ENCODE results near the gene GYS1.
A peak's percentile ranks its signal among the peaks of the same experiment; 100 is the strongest.

Gene GYS1

DNA sequence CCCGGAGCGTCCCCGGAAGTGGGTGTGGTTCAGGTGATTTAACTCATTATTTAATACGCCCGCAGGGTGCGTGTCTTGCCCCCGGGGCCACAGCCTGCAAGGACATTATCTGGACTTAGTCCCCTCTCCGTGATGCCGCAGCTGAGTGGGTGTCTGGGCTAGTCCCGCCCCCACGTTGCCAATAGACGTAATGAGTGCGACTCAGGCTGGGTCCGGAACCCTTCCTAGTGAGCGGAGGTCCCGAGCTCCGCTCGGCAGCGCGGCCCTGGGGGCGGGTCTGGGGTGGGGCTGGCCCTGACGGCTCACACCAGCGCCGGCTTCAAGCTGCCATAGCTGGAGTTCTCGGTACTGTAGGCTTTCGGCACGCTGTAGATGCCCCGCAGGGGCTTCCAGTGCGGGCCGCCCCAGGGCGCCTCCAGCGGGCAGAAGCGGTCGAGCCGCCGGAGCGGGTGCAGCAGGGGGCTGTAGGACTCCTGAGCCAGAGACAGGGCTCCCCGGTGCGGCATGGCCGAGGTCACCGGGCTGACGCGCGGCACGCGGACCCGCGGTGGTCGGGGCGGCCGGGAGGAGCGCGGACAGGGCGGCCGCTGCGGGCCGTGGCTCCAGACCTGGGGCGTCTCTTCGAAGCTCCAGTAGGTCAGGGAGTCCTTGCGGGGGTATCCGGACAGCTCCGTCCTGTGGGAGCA, 24.7 kb upstream of the GYS1 start:
- DNase-seq = peak in 1 of 2 donors; percentile 20

DNA sequence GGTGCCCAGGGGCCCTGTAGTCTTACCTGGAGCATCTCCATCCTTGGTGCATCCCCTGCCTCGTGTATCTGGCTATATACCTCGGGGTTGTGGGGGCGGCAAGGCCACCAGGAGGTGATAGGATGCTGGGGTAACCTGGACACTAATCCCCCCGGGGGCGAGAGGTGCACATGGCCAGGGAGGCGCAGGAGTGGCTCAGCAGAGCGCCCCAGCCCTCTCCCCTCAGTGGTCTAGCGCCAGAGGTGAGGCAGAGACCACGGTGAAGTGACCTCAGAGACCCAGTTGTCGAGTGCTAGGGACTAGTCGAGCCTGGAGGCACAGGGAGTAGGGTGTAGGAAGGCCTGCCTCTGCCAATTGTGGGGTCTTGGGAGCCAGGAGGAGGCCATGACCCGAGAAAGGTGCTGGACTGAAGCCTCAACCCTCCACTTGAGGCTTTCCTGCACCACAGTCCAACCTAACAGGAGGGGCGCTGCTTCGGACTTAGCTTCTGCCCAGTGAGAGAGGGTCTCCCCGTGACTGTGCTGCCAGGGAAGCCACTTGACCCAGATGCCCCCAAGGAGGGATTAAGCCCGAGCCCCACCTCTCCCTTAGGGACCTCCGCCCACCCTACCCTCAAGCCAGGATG, 24.0 kb upstream of the GYS1 start, which contains the start of gene LHB:
LHB (minus strand) TSS at position 51 of the 625 bp plus-strand sequence; CDS start at position 41, 10 bp downstream.
- no peak for DNase-seq

DNA sequence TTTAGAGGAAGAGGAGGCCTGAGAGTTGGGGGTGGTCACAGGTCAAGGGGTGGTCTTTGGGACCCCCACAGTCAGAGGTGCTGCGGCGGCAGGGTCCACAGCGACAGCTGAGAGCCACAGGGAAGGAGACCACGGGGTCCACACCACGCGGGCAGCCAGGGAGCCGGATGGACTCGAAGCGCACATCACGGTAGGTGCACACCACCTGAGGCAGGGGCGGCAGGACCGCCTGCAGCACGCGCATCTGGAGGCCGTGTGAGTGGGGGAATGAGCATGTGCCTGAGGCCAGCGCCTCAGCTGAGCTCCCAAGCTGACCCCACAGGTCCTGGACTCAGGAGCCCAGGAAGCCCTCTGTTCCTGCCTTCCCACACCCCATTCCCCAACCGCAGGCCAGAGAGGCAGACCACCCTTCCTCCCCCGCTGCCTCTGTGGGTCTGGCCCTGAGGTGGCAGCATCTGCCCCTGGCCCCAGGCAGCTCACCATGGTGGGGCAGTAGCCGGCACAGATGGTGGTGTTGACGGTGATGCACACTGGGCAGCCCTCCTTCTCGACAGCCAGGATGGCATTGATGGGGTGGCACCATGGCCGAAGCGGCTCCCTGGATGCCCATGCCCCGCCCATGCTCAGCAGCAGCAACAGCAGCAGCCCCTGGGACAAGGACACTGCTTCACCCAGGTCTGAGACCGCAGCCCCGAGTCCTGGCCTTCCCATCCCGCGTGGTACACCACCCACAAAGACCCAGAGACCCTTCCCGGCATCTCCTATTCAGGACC, 23.1 kb upstream of the GYS1 start:
- no peak for DNase-seq

DNA sequence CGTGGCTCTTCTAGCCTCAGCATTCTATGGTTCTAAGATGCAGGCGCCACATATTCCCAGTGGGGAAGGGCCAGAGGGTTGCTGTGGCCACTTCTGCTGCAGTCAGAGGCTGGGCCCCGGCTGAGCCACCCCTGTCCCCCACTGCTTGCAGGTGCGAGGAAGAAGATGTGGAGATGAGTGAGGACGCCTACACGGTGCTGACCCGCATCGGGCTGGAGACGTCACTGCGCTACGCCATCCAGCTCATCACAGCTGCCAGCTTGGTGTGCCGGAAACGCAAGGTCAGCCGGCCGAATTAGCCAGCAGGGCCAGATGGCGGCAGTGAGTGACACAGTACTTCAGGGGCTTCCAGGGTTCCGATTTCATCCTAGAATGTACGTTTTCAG, 21.8 kb upstream of the GYS1 start:
- no peak for DNase-seq

DNA sequence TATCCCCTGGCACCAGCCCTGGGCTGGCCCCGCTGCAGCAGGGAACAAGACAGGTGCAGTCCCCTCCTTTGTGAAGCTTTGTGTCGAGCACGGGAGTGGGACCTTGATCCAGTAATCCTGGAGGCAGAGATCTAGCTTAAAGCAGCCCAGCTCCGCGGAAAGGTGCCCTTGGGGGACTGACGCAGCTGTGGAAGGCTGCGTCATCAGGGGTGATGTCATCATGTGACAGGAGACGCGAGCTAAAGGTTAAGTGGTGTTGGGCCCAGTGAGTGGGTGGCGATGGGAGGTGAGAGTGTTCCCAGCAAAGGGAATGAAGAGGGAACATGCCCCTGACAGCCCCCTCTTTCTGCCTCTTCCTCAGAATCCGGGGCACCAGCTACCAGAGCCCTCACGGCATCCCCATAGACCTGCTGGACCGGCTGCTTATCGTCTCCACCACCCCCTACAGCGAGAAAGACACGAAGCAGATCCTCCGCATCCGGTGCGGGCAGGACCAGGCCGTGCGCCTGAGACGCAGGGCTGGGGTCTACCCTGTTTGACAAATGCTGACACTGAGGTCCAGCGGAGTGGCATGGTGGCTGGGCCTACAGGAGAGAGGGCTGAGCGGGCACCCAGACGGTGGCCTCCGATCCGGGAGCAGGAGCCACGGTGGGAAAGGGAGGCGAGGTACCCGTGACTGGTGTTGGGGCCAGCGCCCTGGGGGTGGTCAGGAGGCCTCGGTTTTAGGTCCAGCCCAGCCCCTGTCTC, 21.2 kb upstream of the GYS1 start:
- DNase-seq = no peak

DNA sequence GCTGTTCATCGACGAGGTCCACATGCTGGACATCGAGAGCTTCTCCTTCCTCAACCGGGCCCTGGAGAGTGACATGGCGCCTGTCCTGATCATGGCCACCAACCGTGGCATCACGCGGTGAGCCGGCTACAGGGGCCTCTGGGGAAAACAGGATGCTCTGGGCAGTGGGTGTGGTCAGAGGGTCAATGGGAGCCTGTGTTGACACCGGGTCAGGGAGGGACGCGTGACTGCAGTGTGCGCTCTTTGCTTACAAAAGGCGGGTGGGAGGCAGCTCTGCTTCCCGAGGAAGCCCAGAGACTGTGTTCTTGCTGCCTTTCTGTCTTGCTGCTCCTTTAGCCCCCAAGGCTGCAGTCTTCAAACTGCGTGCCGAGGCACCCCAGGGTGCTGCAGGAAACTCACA, 18.1 kb upstream of the GYS1 start:
- DNase-seq = no peak

DNA sequence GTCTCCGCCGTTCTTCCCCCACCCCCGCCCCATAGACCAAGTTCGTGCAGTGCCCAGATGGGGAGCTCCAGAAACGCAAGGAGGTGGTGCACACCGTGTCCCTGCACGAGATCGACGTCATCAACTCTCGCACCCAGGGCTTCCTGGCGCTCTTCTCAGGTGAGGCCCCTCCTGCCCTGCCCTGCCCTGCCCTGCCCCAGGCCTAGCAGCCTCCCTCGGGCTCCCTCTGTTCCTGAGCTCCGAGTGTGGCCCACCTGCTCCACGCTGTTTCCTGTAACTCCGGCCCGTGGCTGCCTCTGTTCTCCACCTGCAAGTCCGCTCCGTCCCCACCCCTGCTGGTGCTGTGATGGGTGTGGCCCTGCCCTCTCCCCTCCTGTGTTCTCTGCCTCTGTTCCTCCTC, 17.3 kb upstream of the GYS1 start:
- no peak for DNase-seq

DNA sequence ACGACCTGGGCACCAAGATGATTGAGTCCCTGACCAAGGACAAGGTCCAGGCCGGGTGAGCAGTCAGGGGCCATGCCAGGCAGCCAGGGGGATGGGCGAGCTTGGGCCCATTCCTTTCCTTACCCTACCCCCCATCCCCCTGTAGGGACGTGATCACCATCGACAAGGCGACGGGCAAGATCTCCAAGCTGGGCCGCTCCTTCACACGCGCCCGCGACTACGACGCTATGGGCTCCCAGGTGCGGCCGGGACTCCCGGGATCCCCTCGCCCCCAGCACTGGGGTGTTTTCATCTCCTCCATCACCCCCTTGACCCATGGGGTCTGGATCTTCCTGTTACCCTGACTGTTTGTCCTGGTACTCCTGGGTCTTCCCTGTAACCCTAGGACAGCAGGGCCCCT, 16.7 kb upstream of the GYS1 start:
- DNase-seq = no peak

DNA sequence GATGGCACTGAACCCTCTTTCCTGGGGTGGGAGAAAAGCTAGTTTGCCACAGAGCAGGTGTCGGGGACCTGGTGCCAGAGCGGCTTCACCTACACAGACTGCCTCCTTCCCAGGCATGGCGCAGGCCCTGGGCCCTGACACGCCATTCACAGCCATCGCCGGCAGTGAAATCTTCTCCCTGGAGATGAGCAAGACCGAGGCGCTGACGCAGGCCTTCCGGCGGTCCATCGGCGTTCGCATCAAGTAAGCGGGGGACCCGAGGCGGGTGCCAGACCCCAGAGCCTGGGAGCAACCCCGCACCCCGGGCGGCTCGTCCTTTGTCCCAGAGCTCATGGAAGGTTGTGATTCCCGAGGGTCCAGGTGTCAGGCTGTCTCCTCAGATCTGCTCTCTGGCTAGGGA, 13.8 kb upstream of the GYS1 start:
- no peak for DNase-seq

DNA sequence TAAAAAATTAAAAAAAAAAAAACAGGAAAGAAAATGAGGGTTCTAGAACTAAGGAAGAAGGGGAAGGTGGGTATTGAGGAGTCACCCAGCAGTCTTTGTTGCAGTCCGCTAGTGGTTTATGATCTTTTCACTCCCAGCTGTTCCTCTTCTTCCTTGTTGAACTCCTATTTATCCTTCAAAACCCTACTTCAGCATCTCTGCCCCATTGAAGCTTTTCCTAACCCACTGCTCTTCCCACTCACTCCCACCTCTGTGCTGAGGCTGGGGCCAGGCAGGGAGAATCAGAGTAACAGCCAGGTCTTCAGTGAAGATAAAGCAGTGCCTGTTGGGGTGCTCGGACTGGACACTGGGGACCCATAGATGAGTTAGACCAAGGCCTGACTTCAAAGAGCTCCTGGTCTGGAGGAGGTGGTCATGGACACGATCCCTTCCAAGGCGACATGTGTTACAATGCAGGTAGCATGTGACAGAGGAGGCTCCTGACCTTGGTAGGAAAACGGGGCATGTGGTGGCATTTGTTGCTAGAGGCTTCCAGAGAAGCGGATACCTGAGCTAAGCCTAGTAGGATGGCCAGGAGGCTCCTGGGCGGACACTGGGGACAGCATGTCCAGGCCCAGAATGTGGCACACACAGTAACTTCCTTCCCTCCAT, 12.0 kb upstream of the GYS1 start:
- DNase-seq = no peak

DNA sequence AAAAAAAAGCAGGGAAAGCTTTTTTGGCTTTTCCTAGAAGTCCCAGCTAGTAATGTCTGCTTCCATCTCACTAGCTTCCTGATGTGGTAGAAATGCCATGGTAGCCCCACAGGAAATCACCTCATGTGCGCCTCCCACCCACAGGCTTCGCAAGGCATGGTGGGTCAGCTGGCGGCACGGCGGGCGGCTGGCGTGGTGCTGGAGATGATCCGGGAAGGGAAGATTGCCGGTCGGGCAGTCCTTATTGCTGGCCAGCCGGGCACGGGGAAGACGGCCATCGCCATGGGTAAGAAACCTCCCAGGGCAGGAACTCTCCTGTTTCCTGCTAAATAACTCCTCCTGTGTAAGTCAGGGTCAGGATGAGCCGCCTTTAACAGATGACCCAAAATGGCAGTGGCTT, 11.0 kb upstream of the GYS1 start:
- no peak for DNase-seq

DNA sequence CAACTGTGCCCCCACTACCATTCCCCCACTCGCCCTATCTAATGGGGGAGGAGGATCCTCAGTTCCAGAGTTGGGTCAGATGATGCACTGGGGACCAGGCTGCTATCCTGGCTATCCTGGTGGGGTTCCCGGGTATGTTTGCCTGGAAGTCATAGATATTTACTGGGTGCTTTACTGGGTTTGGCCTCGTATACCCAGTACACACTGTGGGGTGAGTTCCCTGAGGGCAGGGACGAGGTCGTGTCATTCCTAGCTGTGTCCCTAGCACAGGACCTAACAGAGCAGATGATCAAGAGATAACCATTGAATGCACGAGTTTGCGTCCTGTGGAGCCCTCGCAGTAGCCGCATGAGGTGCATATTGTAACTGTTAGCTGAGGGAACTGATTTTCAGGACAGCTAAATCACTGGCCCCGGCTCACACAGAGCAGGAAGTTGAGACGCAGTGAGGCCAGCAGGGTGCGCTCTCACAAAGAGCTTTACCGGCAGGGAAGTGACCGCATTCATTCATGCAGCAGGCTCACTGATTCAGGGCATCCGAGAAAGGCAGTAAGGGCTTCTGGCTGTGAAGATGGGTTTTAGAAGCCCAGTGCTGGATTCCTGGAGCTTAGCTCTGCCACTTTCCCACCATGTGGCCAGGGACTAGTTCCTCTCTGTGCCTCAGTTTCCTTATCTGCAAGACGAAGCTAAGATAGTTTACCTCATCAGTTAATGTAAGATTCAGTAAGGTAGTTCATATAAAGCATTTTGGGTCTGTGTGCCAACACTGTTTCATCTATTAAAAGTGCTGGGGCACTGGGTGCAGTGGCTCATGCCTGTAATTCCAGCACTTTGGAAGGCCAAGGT, 6.6 kb upstream of the GYS1 start:
- no peak for DNase-seq

DNA sequence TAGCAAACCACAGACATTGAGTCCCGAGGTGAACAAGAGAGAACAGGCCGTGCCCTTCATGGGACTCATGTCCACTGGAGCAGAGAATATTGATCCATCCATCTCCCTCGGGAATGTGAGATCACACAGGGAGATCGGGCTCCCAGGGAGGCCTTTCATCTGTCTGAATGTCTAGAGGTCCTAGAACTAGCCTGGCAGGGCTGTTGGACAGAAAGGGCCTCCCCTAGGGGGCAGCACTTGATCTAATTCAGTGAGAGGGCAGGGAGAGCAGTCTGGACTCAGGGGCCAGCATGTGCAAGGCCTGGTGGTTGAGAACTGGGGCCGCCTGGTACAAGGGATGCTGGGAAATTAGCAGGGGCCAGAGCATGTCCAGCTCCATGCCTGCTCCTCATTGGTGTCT, 4.9 kb upstream of the GYS1 start:
- no peak for DNase-seq

DNA sequence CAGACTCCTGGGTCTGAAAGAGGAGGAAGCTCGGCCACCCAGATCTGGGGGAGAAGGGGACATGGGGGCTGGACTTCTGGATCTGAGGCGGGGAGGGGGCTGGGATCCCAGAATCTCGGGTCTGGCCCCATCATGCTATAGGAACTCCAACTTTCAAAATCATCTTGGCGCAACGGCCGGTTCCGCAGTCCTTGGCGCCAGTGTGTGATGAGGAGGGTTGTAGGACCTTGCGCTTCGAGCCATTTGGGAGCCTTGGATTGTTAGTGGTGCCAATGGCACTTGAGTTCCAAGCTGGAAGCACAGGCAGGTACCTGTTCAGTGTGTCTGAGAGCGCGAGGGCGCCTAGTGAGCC, 902 bp upstream of the GYS1 start:
- DNase-seq = no peak

DNA sequence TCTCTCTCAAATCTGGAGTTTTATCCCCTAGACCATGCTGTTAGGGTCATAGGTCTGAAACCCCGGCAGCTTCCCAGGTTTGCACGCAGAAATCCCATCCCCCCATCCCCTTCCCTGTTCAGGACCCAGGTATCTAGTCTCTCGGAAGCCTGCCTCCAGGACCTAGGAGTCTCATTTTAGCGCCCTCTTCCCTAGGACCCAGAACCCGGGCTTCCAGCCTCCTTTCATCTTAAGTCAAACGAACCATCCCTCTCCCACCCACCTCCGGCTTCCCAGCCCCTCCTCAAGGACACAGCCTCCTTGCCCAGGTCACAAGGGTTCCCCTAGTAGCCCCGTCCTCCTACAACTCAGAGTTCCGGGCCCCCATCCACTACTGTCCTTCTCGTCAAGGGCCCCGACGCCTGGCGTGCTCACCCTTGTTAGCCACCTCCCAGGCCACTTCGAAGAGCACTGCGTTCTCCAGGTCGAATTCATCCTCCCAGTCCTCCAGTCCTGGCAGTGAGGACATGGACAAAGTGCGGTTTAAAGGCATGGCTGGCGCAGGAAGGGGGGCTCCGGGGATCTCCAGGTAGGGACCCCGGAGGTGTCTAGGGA, 431 bp downstream of the GYS1 start:
- DNase-seq = no peak

DNA sequence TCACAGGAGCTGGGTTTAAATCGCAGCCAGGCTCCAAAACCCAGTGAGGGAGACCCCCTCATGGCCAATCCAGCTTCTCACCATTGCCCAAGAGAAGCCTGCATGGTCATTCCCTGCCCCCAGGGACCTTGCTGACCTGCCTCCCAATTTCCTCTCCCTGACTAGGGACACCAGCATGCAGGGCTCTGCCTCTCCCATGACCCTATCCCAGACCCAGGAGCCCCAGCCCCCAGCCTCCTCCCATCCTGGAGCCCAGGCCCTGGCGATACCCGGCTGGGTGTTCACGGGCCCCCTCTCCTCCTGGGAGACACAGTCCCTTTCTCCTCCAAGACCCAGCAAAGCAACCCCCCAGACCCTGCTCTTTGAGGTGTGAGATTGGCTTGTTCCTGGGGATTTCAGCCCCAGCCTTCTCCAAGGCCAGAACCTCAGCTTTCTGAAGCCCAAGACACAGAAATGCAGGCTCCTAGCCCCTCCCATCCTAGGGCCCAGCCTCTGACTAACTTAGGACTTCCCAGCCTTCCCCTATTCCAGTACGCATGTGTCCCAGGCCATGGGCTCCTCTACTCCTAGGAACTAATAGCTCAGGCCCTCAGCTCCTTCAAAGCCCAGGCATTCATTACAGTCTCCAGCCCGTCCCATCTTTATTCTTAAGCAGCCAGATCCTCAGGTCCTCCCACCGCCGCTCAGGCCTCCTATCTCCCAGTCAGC, 1.1 kb downstream of the GYS1 start:
- DNase-seq = peak in 1 of 2 donors; percentile 15

DNA sequence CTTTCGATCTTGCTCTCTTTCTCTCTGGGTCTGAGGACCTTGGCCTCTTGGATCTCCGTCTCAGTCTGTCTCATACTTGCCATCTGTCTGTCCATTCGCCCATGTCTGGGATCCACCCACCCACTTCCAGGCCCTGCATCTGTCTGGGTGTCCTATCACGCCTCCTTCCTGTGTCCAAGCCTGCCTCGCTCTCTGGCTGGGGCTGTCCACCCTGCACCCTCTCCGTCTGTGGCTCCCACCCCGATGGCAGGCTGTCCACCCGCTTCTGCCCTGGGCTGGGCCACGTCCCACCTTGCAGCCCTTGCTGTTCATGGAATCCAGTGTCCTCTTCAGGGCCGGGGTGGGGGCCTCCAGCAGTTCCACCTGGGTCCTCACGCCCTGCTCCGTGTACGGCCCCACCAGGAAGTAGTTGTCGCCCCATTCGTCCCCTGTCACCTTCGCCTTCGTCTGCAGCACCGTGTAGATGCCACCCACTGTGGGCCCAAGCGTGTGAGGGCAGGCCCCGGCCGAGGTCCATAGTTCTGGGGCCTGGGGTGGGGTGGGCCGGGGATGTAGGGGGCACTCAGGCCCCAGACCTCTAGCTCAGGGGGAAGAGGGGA, 2.0 kb downstream of the GYS1 start:
- DNase-seq = no peak

DNA sequence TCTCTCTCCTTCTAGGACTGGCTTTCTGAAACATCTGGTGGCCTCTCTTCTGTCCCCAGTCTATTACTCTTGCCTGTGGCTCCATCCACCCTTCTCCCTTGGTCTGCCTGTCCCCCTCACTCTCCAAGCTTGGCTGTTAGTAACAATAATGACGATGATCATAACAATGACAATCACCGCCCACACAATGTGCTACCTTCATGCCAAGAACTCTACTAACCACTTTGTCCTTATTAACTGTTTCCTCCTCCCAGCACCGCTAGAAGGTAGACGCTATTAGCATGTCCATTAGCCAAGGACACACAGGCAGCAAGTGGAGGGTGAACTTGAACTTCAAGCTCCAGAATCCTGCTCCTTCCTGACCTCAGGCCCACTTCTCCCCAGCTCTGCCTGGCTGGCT, 2.7 kb downstream of the GYS1 start:
- DNase-seq = no peak

DNA sequence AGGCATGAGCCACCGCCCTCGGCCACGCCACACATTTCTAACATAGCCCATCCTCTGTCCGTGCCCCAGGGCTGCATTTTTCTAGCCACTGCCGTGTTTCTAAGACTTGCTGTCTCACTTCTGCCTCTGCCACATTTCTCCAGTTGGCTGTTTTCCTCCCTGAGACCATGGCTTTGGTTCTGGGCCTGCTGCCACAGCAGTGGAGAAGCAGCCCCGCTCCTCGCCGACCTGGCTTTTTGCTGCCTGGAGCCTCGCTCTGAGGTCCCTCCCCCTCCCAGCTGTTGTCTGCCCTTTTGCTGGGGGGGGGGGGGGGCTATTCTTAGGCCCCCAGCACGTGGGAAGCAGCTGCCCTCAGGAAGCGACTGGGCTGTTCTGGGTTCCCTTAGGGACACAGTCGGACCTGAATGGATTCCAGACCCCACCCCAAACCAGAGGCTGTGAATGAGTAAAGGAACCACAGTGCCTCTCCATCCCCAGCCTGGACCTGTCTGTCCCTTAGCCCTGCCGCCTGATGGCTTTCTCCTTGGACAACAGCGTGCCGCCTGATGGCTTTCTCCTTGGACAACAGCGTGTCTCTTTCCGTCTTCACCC, 3.3 kb downstream of the GYS1 start:
- DNase-seq = peak in 1 of 2 donors; percentile 7

DNA sequence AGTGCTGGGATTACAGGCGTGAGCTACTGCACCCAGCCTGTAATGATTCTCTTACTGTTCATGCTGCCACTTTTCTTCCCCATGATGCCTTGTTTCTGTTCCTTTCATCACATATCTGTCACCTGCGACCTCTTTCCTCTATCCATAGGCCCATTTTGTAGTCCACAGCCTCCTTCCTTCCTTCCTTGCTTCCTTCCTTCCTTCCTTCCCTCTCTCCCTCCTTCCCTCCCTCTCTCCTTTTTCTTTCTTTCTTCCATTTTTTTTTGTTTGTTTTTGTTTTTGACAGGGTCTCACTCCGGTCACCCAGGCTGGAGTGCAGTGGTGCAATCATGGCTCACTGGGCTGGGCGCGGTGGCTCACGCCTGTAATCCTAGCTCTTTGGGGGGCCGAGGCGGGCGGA, 4.2 kb downstream of the GYS1 start:
- no peak for DNase-seq

All from hippocampal formation (tissue), 2 donors.